ENCODE results near the gene PRDX6. TPM values are rescaled to one million over a fixed set of nuclear protein-coding genes. Genes with fewer than 3 reads are reported as not detected.

PRDX6 gene
- total and polyA plus RNA-seq, 2 of the 8 experiments (the other 6 are each of a cell fraction or from before 2014, with no cell fraction given): 348 to 677 TPM

DNA sequence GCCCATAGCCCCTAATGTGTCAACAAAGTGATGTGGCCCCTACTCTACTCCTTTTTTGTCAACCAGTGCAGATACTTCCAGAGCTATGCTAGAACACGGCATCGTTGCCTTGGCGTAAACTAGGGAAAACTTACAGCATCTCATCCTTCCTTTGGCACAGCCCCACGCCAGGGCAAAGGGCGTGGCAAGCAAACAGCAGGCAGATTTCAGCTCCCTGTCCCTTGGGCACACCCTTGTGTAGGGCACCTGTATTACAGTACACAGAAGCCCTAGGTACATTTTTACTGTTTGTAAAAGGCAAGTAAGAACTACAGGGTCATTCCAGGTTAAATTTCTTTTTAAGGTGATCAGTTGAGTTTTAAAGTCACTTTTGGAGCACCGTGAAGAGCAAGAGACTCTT is 29.3 kb downstream of the PRDX6 start:
- CTCF ChIA-PET (ENCODE audit: partially characterized antibody): interaction anchor here (0.6 to 2.5 kb wide), 20 partner anchors 9 to 118 kb away, joined by 3 to 18 read pairs (median 4); partner anchors contain the start of gene SLC9C2
- no peak overlapping the region for H3K56ac ChIP-seq (replicated peaks; ENCODE audit: insufficient read length, low read depth, low read length)
- no peak overlapping the region for H2BK120ac ChIP-seq (replicated peaks; ENCODE audit: low read depth, low read length)
- no peaks in the 10 kb centered on the region for H3K23me2 ChIP-seq (ENCODE audit: low read depth, low read length)
- no peak overlapping the region for H4K8ac ChIP-seq (ENCODE audit: extremely low read depth, insufficient read depth, low read length)
- H2BK15ac ChIP-seq (ENCODE audit: low read length): no peak overlapping the region
- peak overlapping the region; percentile 29; the same call in 1 of the 2 replicates for H2BK12ac ChIP-seq (ENCODE audit: low read depth, low read length)
- no peaks in the 10 kb centered on the region for H3K79me2 ChIP-seq (ENCODE audit: control insufficient read depth in 1 of 2, insufficient read depth in 2 of 2, low read length in 2 of 2)
- no peak overlapping the region for H3K4me2 ChIP-seq (ENCODE audit: insufficient read depth in 1 of 2, low read depth in 2 of 2, low read length in 2 of 2)
- FAIRE-seq (peak; percentile 76), DNase-seq (ENCODE audit: low read depth in 1 of 2, low spot score in 2 of 2) (peak in 1 of 2 experiments; percentile 58)
- peaks cover 5 to 9% (median 7%) of the 10 kb centered on the region in 4 experiments; a peak in 5 of 7 replicates for H3K4me1 ChIP-seq (replicated peaks in 1 of 4; ENCODE audit: control insufficient read depth in 3 of 4, insufficient read depth in 4 of 4, low read length in 3 of 4)
- no peak overlapping the region for H4K5ac ChIP-seq (ENCODE audit: insufficient read length, low read depth, low read length)
- H3K9me3 ChIP-seq (ENCODE audit: insufficient read depth in 2 of 2, low read depth in 1 of 2, low read length in 1 of 2): no peaks in the 10 kb centered on the region
- H3K36me3 ChIP-seq (ENCODE audit: control insufficient read depth in 2 of 4, insufficient read depth in 4 of 4, low read length in 3 of 4): no peaks in the 10 kb centered on the region
- H3K18ac ChIP-seq (ENCODE audit: extremely low read depth, low read length): 0 out of 2 replicates have a peak overlapping the region, but pooled peaks have one; percentile 4
- H3K4ac ChIP-seq (replicated peaks; ENCODE audit: insufficient read length, low read depth, low read length): no peak overlapping the region
- H3K9ac ChIP-seq (replicated peaks in 1 of 4; ENCODE audit: extremely low read depth in 1 of 4, low read depth in 3 of 4, low read length in 3 of 4): no peak overlapping the region
- no peaks in the 10 kb centered on the region for H3K79me1 ChIP-seq (ENCODE audit: low read depth, low read length)
- H3K27me3 ChIP-seq (replicated peaks in 1 of 4; ENCODE audit: control insufficient read depth in 3 of 4, extremely low read depth in 1 of 4, insufficient read depth in 3 of 4, low read length in 3 of 4): no peaks in the 10 kb centered on the region
- no peaks in the 10 kb centered on the region for H4K20me1 ChIP-seq (replicated peaks in 1 of 2; ENCODE audit: control insufficient read depth in 1 of 2, insufficient read depth in 2 of 2, low read length in 2 of 2)
- no peak overlapping the region for H4K91ac ChIP-seq (replicated peaks; ENCODE audit: insufficient read length, low read length)
- POLR2A ChIA-PET (ENCODE audit: partially characterized antibody): interaction anchor here (1.2 to 3.9 kb wide), 4 partner anchors 15 to 516 kb away, joined by 3 to 18 read pairs (median 4); partner anchors contain the start of genes GAS5, PRDX6, RC3H1 and ZBTB37
- H2AFZ ChIP-seq (ENCODE audit: low read length): no peak overlapping the region
- H2BK20ac ChIP-seq (ENCODE audit: low read length): no peak overlapping the region
- H2AK5ac ChIP-seq (ENCODE audit: low read depth, low read length): no peak overlapping the region
- WGBS, 2 experiments (ENCODE audit: extremely low coverage in 1 of 2, insufficient coverage in 1 of 2, insufficient read length in 1 of 2, insufficient replicate concordance in 2 of 2, low coverage in 1 of 2, low lambda C conversion rate in 2 of 2, missing lambda C conversion rate in 1 of 2): 84% methylated on average over 6 of the region's 6 CpGs; no CpG with 5 or more reads in 1 of the 2 experiments
- TF ChIP-seq CTCF (IDR thresholded peaks at IDR 0.05; ENCODE audit: control extremely low read depth in 1 of 3, insufficient read depth in 1 of 3, low read depth in 1 of 3, low read length in 3 of 3) (peak; percentile 47 to 74 (median 57)), RAD21 (IDR thresholded peaks at IDR 0.05 in 1 of 2, conservative IDR thresholded peaks at IDR 0.05 in 1 of 2; ENCODE audit: low read depth in 2 of 2, low read length in 2 of 2) (peak; percentile 72 to 77), BRCA1 (IDR thresholded peaks at IDR 0.05; ENCODE audit: low read depth, low read length) (no peak), SIN3A (conservative IDR thresholded peaks at IDR 0.05 in 1 of 2, IDR thresholded peaks at IDR 0.05 in 1 of 2; ENCODE audit: low read depth in 1 of 2, low read length in 2 of 2) (0 out of 4 replicates have a peak, but pooled peaks of 1 of the 2 experiments have one; percentile 15)
- H3K14ac ChIP-seq (ENCODE audit: insufficient read length): no peak overlapping the region
- H3K4me3 ChIP-seq (ENCODE audit: extremely low read depth in 1 of 4, insufficient read depth in 2 of 4, low read depth in 3 of 4, low read length in 4 of 4): no peak overlapping the region
- no peak overlapping the region for H3K23ac ChIP-seq (ENCODE audit: insufficient read length)
- H2BK5ac ChIP-seq (ENCODE audit: low read depth, low read length): peak overlapping the region; percentile 63; the same call in 1 of the 2 replicates
- H3K27ac ChIP-seq (ENCODE audit: low read depth, low read length): no peak overlapping the region

All from H1 (cell line).